GM11168 (cell line): ENCODE results near the gene OSGEP.

Experiments
- in situ Hi-C: fragments of 300-500 bp; cut with MboI; formaldehyde crosslinking; loops from one replicate; pipeline ENCODE4 v1.12.0; 2022; ENCODE audit warnings: low sequenced_read_pairs; ENCODE audit not compliant: unreplicated experiment

Gene OSGEP

DNA sequence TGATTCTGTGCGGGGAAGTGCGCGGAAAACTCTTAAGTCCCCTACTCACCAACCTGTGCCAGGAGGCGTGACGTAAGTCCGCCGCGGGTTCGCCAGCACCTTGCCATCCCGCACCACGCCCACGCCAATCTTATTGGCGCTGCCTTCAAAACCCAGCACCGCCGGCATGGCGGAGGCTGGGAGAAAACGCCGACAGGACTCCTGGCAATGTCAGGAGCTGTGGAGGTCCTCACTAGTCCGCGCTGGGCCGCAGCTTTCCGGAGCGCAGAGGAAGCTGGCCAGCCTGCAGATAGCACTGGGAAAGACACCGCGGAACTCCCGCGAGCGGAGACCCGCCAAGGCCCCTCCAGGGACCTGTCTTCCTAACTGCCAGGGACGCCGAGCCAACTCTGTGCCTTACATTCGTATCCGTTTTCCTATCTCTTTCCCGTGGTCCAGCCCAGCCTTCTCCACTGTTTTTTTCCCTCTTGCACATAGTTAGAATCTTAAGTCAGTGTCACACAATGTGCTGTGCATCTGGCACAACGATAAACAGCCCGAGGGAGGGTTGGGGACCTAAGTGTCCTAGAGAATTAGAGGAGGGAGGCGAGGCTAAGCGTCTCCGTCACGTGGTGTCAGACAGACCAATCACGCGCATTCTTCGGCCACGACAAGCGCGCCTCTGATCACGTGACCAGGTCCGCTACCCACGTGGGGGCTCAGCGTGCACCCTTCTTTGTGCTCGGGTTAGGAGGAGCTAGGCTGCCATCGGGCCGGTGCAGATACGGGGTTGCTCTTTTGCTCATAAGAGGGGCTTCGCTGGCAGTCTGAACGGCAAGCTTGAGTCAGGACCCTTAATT, at the start of gene OSGEP, which contains the start of gene APEX1:
TSS of gene OSGEP (minus strand) at position 297 of the 839 bp plus-strand sequence. CDS start at position 168, 129 bp downstream.
TSS of gene APEX1 (plus strand) at position 711 of the 839 bp plus-strand sequence. CDS start 420 bp downstream, outside the sequence.
- in situ Hi-C loops, result no loop called here

DNA sequence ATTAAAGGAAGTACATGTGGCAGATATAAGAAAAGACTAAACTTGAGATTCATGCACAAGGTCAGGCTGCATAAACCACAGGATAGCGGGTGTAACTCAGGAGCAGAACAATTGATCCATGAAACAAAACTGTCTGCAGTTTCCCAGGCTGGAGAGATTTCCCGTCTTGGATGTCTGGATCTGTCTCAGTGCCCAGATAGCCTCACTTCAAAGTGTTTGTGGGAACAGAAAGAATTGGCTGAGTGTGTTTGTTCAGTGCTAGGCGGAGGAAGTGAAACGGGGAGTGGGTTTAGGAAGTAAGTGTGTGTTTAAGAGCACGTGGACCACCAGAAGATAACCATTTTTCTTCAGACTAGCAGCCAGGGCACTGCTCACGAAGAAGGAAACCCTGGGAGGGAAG, 49.3 kb upstream of the OSGEP start:
- in situ Hi-C loops, result no loop called here

- in situ Hi-C loops, result no loop called here
Observed at GRCh38 chr14:20501346-20501745, 46.7 kb upstream of the OSGEP start.

DNA sequence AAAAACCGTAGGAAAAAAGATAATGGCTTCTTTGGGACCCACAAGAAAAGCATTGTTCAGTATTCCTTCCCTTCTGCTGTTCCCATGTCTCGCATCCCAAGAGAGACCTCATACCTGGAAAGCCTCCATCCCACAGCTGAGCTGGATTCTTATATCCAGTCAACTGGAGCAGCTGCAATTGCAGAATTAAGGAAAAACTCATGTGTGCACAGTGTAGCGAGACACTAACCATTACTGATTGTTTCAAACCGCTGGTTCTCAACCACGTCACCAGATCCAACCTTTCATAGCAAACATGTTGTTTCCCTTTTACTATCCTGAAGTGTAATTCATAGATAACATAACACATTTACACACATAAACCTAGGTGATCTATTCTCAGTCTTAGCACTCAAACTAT, 45.3 kb upstream of the OSGEP start:
- in situ Hi-C loops, result no loop called here

GRCh38 chr14:20499108-20499507, 44.5 kb upstream of the OSGEP start:
- in situ Hi-C loops, result no loop called here

GRCh38 chr14:20498622-20499021, 44.0 kb upstream of the OSGEP start:
- in situ Hi-C loops, result no loop called here

DNA sequence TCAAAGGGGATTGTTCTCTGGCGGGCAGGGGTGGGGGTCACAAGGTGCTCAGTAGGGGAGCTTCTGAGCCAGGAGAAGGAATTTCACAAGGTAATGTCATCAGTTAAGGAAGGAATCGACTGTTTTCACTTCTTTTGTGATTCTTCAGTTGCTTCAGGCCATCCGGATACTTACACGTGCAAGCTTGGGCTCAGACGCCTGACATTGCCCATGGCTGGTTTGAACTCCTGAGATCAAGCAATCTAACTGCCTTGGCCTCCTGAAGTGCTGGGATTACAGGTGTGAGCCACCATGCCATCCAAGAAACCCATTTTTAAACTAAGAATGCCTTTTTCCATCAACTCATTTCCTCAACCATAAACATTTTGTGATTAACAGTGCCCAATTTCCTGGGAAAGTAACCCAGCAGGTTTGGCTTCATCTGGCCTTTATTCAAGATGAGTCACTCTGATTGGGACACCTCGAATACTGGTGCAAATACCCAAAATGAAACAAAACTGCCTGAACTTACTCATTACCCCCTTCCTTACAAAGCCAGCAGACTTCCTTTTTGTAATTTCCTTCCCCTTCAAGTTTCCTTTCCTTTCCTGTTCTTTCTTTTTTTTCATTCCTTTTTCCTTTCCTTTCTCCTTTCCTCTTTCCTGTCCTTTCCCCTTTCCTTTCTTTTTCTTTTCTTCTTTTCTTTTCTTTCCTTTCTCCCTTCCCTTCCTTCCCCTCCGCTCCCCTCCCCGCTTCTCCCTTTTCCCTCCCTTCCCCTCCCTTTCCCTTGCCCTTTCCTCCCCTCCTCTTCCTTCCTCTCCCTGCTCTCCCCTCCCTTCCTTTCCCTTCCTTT, 40.5 kb upstream of the OSGEP start:
- in situ Hi-C loops, result no loop called here

GRCh38 chr14:20493634-20494033, 39.0 kb upstream of the OSGEP start:
- in situ Hi-C loops, result no loop called here

DNA sequence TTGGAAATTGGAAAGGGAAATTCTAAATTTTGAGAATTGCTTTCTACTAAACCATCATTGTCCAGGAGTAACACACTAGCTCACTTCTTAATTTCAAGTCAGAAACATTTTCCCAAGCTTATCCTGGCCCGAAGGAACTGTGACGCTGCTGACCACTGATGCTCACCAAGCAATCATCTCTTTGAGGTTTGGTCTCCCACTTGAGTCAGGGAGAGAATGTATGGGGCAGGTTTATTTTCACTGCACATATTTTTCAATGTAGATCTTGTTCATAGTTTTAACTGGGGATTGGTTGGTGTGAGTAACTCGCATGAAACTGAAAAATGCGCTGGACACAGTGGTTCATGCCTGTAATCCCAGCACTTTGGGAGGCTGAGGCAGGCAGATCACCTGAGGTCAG, 37.9 kb upstream of the OSGEP start:
- in situ Hi-C loops, result no loop called here

GRCh38 chr14:20490563-20490962, 36.0 kb upstream of the OSGEP start:
- in situ Hi-C loops, result no loop called here

DNA sequence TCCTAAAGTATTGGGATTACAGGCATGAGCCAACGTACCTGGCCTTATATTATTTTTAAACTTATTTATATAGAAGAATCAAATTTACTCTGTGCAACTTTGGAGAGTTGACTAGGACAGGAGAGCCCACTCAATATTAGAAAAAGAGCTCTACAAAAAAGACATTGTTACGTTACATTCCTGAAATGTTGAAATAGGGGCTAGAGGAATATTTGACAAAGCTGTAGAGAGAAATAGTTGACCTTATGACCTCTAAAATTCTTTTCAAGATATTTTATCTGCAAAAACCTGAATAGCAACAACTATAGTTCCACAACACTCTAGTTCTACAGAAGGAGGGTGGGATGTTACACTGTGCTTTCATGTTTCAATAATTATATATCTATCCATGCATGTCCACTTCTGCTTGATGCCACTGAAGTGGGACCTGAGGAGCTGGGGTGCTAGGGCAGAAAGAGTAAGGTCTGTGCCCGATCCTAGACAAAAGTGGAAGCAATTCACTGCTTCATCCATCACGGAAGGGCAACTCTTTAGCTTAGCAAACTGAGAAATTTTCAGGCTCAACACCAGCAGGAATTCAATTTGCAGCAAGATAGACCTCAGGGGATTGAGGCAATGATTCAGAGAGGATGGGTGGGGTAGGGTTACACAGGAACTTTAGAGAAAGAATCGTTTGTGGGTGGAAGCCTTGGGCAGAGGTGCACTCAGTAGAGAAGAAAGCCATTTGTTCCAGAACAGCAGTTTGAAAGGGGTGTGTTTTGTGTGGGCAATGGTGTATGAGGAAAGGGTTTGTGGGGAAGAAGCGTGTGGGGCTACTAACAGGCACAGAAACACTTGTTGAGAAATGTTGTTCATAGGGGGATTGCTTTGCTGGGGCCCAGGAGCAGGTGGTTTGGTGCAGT, 34.7 kb upstream of the OSGEP start:
- in situ Hi-C loops, result no loop called here

DNA sequence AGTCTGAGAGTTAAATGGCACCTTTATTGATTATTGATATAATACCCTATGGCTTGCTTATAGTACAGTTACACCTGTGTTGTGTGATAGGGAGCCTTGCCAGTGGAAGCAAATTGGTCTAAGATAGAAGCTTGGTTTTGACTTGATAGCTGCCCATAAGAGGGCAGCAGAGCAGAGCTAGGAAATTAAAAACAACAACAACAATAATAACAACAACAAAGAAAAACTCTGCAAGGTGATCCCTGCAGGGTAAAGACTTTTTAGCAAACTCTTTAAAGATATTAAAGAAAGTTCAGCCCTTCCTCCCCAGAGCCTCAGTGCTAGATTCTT, 32.7 kb upstream of the OSGEP start:
- in situ Hi-C loops, result no loop called here

DNA sequence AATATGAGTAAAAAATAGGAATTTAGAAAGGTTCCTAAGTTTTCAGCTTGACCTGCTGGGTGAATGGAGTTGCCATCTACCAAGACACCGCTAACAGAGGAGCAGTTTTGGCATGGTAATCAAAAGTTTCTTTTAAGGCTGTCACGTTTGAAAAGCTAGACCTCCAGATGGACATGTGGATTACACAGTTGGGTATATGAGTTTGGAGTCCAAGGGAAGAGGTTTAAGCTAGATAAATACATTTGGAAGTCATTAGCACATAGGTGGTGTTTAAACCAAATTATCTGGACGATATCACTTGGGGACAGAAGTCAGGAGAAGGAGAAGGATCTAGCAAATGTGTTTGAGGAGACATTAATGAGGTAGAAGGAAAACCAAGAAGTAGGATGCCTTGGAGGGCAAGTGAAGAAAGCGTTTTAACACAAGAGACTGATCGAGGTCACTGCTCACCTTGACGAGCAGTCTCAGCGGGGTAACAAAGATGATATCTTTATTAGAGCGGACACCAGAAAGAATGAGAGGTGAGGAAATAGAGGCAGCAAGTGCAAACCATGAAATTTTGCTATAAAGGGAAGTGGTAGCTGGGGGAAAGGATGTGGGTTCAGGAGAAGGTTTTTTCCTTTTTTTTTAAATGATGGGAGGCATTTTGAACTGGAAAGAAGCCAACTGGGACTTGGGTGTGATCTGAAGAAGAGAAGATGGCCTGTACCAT, 32.2 kb upstream of the OSGEP start:
- in situ Hi-C loops, result no loop called here

- in situ Hi-C loops, result no loop called here
Observed at GRCh38 chr14:20485900-20486299, 31.3 kb upstream of the OSGEP start.

DNA sequence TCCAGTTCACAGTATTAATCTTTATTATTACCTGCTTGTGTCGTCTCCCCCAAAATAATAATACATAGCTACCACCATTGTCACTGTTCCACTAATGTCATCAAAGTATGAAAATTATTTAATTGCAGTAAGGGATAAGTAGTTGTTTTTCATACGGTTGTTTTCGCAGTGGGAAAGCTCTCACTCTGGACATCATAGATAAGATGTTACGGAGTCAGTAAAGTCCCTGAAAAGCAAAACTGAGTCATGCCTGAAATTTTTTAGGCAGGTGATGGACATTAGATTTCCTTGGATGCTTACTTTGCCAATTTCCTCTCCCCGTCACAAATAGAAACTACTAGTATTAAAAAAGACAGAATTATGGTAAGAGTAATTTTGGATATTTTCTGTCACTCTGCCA, 27.8 kb upstream of the OSGEP start:
- in situ Hi-C loops, result loop anchor here (5.0 kb wide), 1 partner anchor 110 kb away; the partner anchor contains the start of gene RNASE12

DNA sequence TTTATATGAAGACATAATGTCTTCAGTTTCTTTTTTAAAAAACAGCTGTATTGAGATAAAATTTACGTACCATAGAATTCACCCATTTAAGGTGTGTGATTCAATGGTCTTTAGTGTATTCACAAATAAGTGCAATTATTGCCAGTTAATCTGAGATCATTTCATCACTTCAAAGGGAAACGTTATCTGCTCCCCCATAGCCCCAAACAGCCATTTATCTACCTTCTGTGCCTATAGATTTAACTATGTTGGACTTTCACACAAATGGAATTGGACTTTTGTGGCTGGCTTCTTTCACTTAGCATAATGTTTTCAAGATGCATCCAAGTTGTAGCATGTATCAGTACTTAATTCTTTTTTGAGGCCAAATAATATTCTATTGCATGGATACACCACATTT, 24.3 kb upstream of the OSGEP start:
- in situ Hi-C loops, result no loop called here

DNA sequence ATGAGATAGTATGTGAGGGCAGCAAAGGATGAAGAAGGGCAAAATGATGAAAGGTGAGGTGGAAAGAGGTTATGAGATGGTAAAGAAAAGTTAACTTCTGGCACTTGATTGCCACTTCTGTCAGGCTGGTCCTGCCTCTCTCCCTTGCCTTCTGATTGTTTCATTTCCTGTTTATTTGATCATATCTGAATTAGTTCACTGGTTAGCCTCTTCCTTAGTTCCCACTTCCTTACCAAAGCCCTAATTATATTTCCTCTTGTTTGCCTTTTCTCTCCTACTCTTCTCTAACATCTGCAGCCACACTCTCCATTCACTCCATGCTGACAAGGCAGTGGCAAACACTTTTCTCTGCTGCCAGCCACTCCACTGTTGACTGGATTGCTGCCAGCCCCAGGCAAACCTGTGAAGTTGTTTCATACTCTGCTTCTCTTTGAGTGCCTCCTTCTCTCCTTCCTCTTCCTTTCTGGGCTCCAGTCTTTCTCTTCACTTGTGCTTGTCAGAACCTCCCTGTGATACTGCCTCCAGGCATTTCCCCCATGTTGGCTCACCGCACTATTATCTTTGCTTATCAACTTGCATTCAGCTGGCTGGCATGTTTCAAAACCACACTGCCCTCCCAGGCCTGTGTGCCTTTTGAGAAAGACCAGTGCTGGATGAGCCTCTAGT, 22.7 kb upstream of the OSGEP start:
- in situ Hi-C loops, result no loop called here

DNA sequence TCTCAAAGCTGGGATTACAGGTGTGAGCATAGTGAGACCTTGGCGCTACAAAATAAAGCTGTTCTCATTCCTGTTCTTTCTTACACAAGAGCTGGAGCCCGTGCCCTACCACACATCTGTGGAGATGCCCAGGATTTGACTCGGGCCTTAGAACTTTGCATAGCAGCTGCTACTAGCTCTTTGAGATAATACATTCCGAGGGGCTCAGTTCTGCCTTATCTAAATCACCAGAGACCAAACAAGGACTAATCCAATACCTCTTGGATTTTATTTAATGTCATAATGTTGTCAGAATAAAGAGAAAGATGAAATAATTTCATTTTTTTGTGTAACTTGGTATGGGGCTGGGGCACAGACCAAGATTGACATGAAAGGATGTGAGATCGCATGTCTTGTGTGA, 22.2 kb upstream of the OSGEP start:
- in situ Hi-C loops, result no loop called here

DNA sequence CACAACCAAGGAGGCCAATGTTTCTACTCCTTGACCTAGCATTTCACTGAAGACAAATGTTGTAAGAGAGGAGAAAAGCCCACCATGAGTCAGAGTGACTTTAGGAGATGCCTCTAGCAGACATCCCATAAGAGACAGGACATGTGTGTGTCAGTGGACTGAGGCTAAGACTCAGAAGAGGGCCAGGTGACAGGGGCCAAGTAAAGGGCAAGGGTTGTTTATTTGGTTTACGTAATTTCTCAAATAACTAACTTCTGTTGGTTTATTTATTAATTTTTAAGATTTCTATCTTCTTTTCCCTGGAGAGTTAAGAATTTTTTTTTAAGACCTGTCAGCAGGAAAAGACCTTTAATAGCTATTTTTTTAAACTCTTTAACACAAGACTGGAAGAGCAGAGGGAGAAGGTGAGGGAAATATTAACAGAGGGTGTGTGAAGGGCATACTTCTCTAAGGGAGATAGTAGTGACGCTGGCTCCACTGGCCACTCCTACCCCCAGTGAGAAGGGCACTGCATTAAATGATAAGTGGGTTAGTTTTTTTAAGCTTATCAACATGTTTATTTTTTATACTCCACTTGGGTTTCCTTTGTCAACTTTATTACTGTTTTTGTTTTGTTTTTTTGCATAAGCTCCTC, 18.0 kb upstream of the OSGEP start:
- in situ Hi-C loops, result no loop called here
